HUES48 (cell line): Measurements from ENCODE around the gene NME7.
"Not testable (repeated sequence)": the region's sequence is repeated elsewhere in the genome, so short reads cannot be mapped to it uniquely, and the experiment has no call there.

ENCODE experiments used
- H3K27ac ChIP-seq: one replicate; pipeline ENCODE4 v1.7.0; 2013; ENCODE audit warnings: low read depth, low read length, inconsistent platforms
- H3K27me3 ChIP-seq: 2 replicates; pipeline ENCODE4 v1.6.1; 2013; ENCODE audit warnings: mild to moderate bottlenecking, low read length; ENCODE audit not compliant: control insufficient read depth, insufficient read depth
- H3K36me3 ChIP-seq: 2 replicates; pipeline ENCODE4 v1.6.1; 2013; ENCODE audit warnings: low read length; ENCODE audit not compliant: control insufficient read depth, insufficient read depth
- H3K4me1 ChIP-seq: 2 replicates; pipeline ENCODE4 v1.6.1; 2013; ENCODE audit warnings: mild to moderate bottlenecking, low read length; ENCODE audit not compliant: control insufficient read depth, insufficient read depth
- H3K4me3 ChIP-seq: 2 replicates; pipeline ENCODE4 v1.5.1; 2013; ENCODE audit warnings: mild to moderate bottlenecking, low read depth, low read length
- H3K9ac ChIP-seq: 2 replicates; pipeline ENCODE4 v1.6.1; 2013; ENCODE audit warnings: mild to moderate bottlenecking, low read depth, low read length, moderate library complexity
- H3K9me3 ChIP-seq: 2 replicates; pipeline ENCODE4 v1.6.1; 2013; ENCODE audit warnings: low read length; ENCODE audit not compliant: control insufficient read depth, insufficient read depth

NME7 gene

DNA sequence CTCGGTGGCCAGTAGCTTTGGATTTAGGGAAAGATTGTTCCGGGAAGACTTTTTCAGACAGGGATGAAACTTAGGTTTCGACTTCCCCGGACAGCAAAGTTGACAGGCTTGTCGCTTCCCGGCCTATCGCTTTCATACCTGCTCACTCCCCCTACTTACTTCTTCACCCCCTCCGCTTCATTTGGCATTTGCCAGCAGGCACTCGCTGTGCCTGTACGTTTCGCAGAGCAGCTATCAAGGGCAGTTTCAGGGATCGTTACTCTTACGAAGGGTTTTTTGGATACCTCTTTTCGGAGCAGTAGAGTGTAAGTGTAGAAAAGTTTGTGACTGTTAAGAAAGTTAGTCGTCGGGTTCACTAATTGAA lies 791 bp upstream of the NME7 start:
- Histone ChIP-seq H3K36me3 (peaks cover 22% of the 10 kb centered on the region), H3K27me3 (no peaks in the 10 kb centered on the region), H3K4me1 (peaks cover 3% of the 10 kb centered on the region; the same call in 1 of the 2 replicates), H3K9ac (peak overlapping the region; percentile 65), H3K4me3 (peak overlapping the region; percentile 94), H3K27ac (peak overlapping the region; percentile 83), H3K9me3 (no peaks in the 10 kb centered on the region)

DNA sequence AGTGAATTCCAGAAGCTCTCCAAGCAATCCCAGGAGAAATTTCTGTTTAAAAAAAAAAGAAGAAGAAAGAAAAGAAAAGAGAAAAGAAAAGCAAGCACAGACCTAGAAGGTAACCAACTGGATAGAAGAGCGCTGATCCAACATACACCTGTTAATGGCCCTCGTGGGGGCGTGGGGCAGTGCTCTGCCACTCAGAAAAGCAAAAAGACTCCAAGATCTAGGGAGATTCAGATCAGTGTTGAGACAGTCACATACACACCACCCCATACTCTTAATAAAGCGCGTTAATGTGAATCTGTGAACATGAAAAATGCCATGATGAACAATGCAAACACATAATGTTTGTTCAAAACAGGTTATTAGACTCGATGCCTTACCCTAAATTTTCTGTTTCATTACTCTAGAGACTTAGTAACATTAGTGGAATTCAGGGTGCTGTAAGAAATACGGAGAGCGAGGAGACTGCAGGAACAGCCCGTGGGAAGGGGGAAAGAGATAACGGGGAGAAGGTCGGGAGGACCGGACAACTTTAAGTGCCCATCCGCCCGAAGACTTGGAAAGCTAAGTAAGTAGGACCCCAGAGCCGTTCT lies 406 bp downstream of the NME7 start:
- Histone ChIP-seq H3K9ac (no peak overlapping the region), H3K27me3 (no peaks in the 10 kb centered on the region), H3K4me1 (peaks cover 3% of the 10 kb centered on the region; the same call in 1 of the 2 replicates), H3K4me3 (peak overlapping the region; percentile 94), H3K27ac (no peak overlapping the region), H3K36me3 (peaks cover 18% of the 10 kb centered on the region), H3K9me3 (no peaks in the 10 kb centered on the region)

GRCh38 chr1:169364948-169365347 lies 2.6 kb downstream of the NME7 start:
- H3K27ac ChIP-seq, result no peak overlapping the region
- no peak overlapping the region for H3K4me3 ChIP-seq
- peaks cover 2% of the 10 kb centered on the region for H3K36me3 ChIP-seq
- peaks cover 3% of the 10 kb centered on the region; the same call in 1 of the 2 replicates for H3K4me1 ChIP-seq
- H3K9me3 ChIP-seq, result no peaks in the 10 kb centered on the region
- H3K27me3 ChIP-seq, result no peaks in the 10 kb centered on the region
- H3K9ac ChIP-seq, result no peak overlapping the region

- Histone ChIP-seq H3K4me1 (no peaks in the 10 kb centered on the region), H3K4me3 (no peak overlapping the region), H3K27me3 (no peaks in the 10 kb centered on the region), H3K27ac (no peak overlapping the region), H3K36me3 (no peaks in the 10 kb centered on the region), H3K9me3 (no peaks in the 10 kb centered on the region), H3K9ac (no peak overlapping the region)
Measured at GRCh38 chr1:169363046-169363730, 4.4 kb downstream of the NME7 start.

GRCh38 chr1:169361281-169361680 lies 6.3 kb downstream of the NME7 start:
- Histone ChIP-seq H3K4me3 (no peak overlapping the region), H3K27me3 (no peaks in the 10 kb centered on the region), H3K9ac (no peak overlapping the region), H3K36me3 (no peaks in the 10 kb centered on the region), H3K9me3 (no peaks in the 10 kb centered on the region), H3K27ac (no peak overlapping the region), H3K4me1 (no peaks in the 10 kb centered on the region)

GRCh38 chr1:169360415-169360814 lies 7.2 kb downstream of the NME7 start:
- H3K4me1 ChIP-seq, result no peaks in the 10 kb centered on the region
- no peak overlapping the region for H3K4me3 ChIP-seq
- no peaks in the 10 kb centered on the region for H3K27me3 ChIP-seq
- H3K9ac ChIP-seq, result no peak overlapping the region
- no peak overlapping the region for H3K27ac ChIP-seq
- H3K36me3 ChIP-seq, result no peaks in the 10 kb centered on the region
- no peaks in the 10 kb centered on the region for H3K9me3 ChIP-seq

DNA sequence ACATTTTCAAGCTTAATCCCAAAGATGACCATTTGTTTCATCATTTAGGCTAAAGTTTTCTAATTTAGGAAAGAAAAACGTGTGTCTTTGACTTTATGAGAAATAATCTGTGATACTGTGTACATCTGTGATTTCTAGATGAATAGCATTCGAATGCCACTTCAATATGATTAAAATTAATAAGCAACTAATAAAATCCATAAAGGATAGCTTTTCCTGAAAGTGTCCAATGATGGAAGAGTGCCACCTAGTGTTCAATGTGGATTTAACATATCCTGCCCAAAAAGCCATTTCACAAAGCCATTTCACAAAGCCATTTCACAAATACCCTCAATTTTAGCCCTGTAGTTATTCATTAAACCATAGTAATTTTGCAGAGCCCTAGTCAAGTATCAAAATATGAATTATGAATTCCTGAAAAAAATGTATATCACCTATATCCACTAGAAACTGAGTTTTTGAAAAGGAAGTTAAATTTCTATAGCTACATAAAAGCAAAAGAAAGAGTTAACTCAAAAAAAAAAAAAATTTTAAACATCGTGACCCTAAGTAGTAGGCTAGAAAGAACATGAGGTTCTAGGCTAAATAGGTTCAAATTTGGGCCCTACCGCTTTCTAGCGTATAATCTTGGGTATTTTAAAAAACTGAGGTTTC lies 19.1 kb downstream of the NME7 start:
- no peak overlapping the region for H3K9ac ChIP-seq
- no peak overlapping the region for H3K4me3 ChIP-seq
- no peaks in the 10 kb centered on the region for H3K36me3 ChIP-seq
- no peak overlapping the region for H3K27ac ChIP-seq
- no peaks in the 10 kb centered on the region for H3K9me3 ChIP-seq
- H3K4me1 ChIP-seq, result no peaks in the 10 kb centered on the region
- no peaks in the 10 kb centered on the region for H3K27me3 ChIP-seq

DNA sequence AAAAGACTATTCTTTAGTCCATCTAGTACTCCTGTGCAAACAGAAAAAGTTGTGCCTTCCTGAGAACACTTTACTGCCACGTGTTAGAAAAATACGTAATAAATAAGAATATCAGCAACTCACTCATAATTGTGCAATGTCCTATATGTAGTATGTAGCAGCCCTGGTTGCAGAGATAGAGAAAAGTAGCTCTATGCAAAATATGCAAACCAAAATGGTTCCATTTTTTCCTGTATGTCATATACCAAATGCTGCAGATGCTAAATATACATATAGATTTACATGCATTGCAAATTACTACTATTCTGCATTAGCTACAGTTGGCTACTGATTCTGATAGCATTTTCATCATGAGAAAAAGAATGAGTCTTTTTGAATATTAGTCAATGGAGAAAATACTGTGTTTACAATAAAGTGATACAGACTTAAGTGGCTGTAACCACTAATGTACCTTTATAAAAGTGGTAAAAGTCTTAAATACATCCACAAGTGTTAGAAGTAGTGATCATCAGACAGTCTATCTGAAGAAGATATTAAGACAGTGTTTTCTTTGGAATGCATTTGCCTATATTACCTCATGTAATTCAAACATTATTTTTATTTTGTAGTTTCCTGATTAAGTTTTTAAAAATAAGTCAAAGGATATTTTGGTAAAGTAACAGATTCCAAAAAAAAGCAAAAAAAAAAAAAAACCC lies 19.8 kb downstream of the NME7 start:
- Histone ChIP-seq H3K36me3 (no peaks in the 10 kb centered on the region), H3K4me3 (no peak overlapping the region), H3K9ac (no peak overlapping the region), H3K4me1 (no peaks in the 10 kb centered on the region), H3K27me3 (no peaks in the 10 kb centered on the region), H3K27ac (no peak overlapping the region), H3K9me3 (no peaks in the 10 kb centered on the region)

DNA sequence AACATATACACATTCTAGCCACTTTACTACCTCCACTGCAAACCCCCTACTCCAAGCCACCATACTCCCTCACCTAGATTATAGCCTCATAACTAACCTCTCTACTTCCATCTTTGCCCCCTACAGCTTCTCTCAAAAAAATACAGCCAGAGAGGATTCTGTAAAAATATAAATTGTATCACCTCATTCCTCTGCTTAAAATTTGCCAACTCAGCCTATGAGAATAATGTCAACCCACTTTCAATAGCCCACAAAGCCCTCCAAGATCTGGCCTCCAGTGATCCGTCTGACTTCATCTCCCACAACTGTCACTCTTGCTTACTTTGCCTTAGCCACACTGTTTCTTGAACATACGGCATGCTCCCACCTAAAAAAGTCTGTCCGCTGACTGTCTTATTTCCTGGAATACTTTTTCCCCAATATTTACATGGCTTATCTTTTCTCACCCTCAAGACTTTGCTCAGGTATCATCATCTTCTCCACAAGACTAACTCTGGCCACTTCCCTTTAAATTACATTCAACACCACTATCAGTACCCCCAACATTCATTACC lies 21.5 kb downstream of the NME7 start:
- no peak overlapping the region for H3K4me3 ChIP-seq
- peaks cover 7% of the 10 kb centered on the region for H3K9me3 ChIP-seq
- H3K9ac ChIP-seq, result no peak overlapping the region
- no peaks in the 10 kb centered on the region for H3K36me3 ChIP-seq
- no peaks in the 10 kb centered on the region for H3K4me1 ChIP-seq
- H3K27me3 ChIP-seq, result no peaks in the 10 kb centered on the region
- H3K27ac ChIP-seq, result no peak overlapping the region

- Histone ChIP-seq H3K4me1 (no peaks in the 10 kb centered on the region), H3K27ac (no peak overlapping the region), H3K27me3 (no peaks in the 10 kb centered on the region), H3K9ac (no peak overlapping the region), H3K36me3 (no peaks in the 10 kb centered on the region), H3K9me3 (peaks cover 9% of the 10 kb centered on the region), H3K4me3 (no peak overlapping the region)
Measured at GRCh38 chr1:169345511-169345910, 22.1 kb downstream of the NME7 start.

DNA sequence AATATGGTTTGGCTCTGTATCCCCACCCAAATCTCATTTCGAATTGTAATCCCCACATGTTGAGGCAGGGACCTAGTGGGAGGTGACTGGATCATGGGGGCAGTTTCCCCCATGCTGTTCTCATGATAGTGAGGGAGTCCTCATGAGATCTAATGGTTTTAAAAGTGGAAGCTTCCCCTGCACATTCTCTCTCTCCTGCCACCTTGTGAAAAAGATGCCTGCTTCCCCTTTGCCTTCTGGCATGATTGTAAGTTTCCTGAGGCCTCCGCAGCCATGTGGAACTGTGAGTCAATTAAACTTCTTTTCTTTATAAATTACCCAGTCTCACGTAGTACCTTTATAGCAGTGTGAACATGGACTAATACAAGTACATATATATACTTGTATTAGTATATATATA lies 25.5 kb downstream of the NME7 start:
- H3K4me3 ChIP-seq, H3K36me3 ChIP-seq, H3K9me3 ChIP-seq, H3K27ac ChIP-seq, H3K9ac ChIP-seq, H3K27me3 ChIP-seq, H3K4me1 ChIP-seq: not testable (repeated sequence)
